HG03039 (cell line): ENCODE measurements around the gene FGL2.
A peak's percentile ranks its signal among the peaks of the same experiment; 100 is the strongest.
"Not testable (repeated sequence)": the region's sequence is repeated elsewhere in the genome, so short reads cannot be mapped to it uniquely, and the experiment has no call there.

Experiments used
- ATAC-seq: cut with Tn5 transposase; IDR thresholded peaks from one replicate; pipeline ENCODE4 v1.9.1; 2021; ENCODE audit warnings: mild to moderate bottlenecking, moderate library complexity; ENCODE audit not compliant: unreplicated experiment

The FGL2 gene

DNA sequence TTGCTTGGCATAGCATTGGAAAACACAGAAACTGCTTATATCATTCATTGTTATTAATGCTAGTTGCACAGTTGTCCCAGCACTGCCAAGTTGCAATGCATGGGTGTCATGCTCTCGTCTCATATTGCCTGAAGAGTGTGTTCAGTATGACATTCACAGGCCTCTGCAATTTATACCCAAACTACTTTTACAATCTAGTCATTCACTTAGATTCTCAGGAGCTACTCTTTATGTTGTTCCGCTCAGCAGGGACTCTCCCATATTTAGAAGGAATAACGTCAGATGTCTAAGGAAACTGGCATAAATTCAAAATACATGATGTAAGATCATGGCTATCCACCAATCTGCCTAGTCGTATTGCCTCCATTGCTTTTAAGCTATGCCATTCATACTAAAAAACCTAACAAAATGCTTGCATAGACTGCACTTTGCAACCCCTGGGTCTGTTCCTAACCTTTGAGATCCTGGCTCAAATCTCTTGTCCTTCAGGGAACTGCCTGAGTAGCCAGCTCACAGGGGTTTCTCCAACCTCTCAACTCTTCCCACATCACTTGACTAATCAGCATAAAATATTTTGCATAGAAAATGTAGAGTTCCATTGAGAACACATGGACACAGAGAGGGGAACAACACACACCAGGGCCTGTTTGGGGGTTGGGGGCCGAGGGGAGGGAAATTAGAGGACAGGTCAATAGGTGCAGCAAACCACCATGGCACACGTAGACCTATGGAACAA lies 27.0 kb downstream of the FGL2 start:
- ATAC-seq, result not testable (repeated sequence)

DNA sequence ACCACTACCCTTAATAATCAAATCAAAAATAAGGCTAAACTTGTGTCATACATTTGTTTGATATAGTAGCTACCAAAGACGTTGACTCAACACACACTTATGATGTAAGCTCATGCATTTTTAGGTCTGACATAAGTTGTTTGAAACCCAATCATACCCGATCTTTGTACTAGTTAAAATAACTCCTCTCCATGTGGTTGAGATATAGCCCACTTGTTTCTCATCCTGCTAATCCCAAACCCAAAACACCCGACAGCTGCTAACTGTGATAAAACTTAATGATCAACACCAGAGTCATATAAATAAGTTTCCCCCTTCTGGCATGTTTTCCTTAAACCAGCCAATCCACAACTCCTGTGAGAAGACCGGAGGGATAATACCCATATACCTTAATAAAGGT lies 28.5 kb downstream of the FGL2 start:
- not testable (repeated sequence) for ATAC-seq

- ATAC-seq, result peak; percentile 40
These were observed 42.2 kb downstream of the FGL2 start for GRCh38 chr7:77157446-77157845.

DNA sequence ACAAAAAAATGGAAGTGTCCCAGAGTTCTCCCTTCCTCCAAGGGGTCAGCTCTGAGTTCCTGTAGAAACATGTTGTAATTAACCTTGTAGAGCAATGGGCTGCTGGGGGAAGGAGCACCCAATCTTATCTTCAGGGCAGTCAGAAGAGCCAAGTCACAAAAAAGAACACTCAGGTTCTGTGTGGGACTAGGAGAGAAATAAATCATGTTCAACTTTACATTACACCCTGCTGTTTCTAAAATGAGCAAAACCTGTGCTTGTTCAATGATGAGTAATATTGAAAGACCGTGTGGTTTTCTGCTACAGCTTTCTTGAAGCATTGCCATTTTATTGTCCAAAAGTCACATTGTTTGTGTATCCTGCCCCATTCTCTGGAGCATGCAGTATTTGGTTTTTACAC lies 42.6 kb downstream of the FGL2 start:
- peak; percentile 66 for ATAC-seq

DNA sequence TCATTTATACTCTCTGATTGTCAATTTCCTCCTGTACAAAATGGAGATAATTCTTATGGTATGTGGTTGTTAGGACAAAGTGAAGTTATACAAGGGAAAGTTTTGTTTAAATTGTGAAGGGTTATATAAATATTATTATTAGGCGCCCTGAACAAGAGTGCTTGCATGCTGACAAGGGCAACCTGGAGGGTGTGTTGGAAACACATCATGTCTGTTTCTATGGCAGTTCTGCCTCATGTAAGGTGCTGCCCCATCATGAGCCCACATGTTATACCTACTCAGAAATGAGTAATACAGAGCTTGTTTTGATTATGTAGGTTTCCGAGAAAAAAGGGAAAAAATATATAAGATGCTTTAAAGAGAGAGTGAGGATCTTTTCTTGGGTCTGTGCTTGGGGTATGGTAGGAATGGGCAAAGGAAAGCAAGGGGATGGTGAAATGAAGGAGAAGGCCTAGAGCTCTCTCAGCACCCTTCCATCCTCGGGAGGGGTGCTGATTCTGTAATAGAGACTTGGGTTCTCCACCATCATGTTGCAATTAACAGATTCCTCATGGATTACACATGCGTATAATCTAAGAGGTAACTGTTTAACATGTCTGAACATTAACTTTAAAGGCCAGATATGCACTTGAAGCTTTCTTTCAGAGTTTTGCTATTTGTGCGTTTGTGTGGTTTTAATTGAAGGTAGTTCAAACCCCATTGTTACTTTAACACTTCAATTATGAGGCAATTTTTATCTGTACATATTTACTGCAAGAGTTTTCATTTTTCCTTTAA lies 43.8 kb downstream of the FGL2 start:
- ATAC-seq, result not testable (repeated sequence)

- ATAC-seq, result not testable (repeated sequence)
These were observed 44.6 kb downstream of the FGL2 start for GRCh38 chr7:77154917-77155464.

- ATAC-seq, result not testable (repeated sequence)
These were observed 47.4 kb downstream of the FGL2 start for GRCh38 chr7:77152232-77152631.
